HepG2 (cell line): ENCODE data around the gene TNS1. TPM values are rescaled to one million over a fixed set of nuclear protein-coding genes. Genes with fewer than 3 reads are reported as not detected.

ENCODE experiments used
- ATAC-seq: fragments of 200-7000 bp; cut with Tn5 transposase; 3 replicates; pipeline ENCODE4 v1.9.1; 2020; ENCODE audit warnings: mild to moderate bottlenecking, moderate library complexity
- BruUV-seq: library from RNA; stranded (reverse); fragments of 400-500 nt; replicated peaks from 2 replicates; lab custom pipeline; 2021; lab: Mats Ljungman, UMichigan
- CTCF ChIA-PET: fragments of 300-600 bp; formaldehyde crosslinking; extraction: SDS; loops from one replicate; lab custom pipeline; 2021; ENCODE audit warnings: low total read pairs, inconsistent platforms, low intra/inter-chr PET ratio; lab: Yijun Ruan, JAX
- POLR2A ChIA-PET: fragments of 350-600 bp; sonication (Branson Sonifier 250); formaldehyde crosslinking; loops from one replicate; lab custom pipeline; 2020; ENCODE audit warnings: antibody characterized with exemption, inconsistent platforms; lab: Yijun Ruan, JAX
- DNase-seq: peaks from one replicate; pipeline ENCODE4 v3.0.0-alpha.2; 2015; ENCODE audit warnings: low spot score
- FAIRE-seq: peaks from 3 replicates; lab custom pipeline; 2011; peaks lifted over from hg19 to GRCh38; lab: Jason Lieb, UNC
- H2AFZ ChIP-seq: one replicate; pipeline ENCODE4 v1.6.1; 2011; ENCODE audit warnings: low read length, inconsistent platforms
- H3K27ac ChIP-seq: fragments of 300-600 bp; 3 replicates; pipeline ENCODE4 v1.8.0; 2011; ENCODE audit warnings: mixed run types, mild to moderate bottlenecking, mixed read lengths, low read length, inconsistent platforms; ENCODE audit not compliant: insufficient read depth; ENCODE audit errors: extremely low read length
- H3K27me3 ChIP-seq, 2 experiments: fragments of 200-600 bp in 1 of 2; 2 replicates in 1 of 2; 3 replicates in 1 of 2; pipeline versions ENCODE4 v1.6.0 to v1.8.0; 2011; ENCODE audit warnings: low read length in 2 of 2, mild to moderate bottlenecking in 2 of 2, moderate library complexity in 2 of 2, inconsistent platforms in 1 of 2; ENCODE audit not compliant: insufficient read depth in 2 of 2, control insufficient read depth in 1 of 2
- H3K36me3 ChIP-seq, 2 experiments: fragments of 200-600 bp in 1 of 2; replicated peaks in 1 of 2; 2 replicates in 1 of 2; 3 replicates in 1 of 2; pipeline versions ENCODE4 v1.5.1 to v1.8.0; 2011; ENCODE audit warnings: low read length in 2 of 2, inconsistent platforms in 1 of 2; ENCODE audit not compliant: insufficient read depth in 2 of 2, control insufficient read depth in 1 of 2
- H3K4me1 ChIP-seq: 2 replicates; pipeline ENCODE4 v1.5.1; 2012; ENCODE audit warnings: low read length, inconsistent platforms; ENCODE audit not compliant: insufficient read depth
- H3K4me2 ChIP-seq: 2 replicates; pipeline ENCODE4 v1.6.0; 2011; ENCODE audit warnings: low read depth, low read length, inconsistent platforms
- H3K4me3 ChIP-seq, 3 experiments: fragments of 200-600 bp in 1 of 3; sonication (generic), shearing (Covaris generic) in 1 of 3; replicated peaks in 1 of 3; 2 replicates each; pipeline ENCODE4 v1.5.1; 2011 to 2016; ENCODE audit warnings: low read length in 3 of 3, inconsistent platforms in 2 of 3, low read depth in 2 of 3, mild to moderate bottlenecking in 2 of 3, control low read depth in 1 of 3, mixed read lengths in 1 of 3; ENCODE audit not compliant: insufficient read depth in 1 of 3
- H3K79me2 ChIP-seq: one replicate; pipeline ENCODE4 v1.6.1; 2011; ENCODE audit warnings: low read length, inconsistent platforms; ENCODE audit not compliant: insufficient read depth
- H3K9ac ChIP-seq: 2 replicates; pipeline ENCODE4 v1.6.0; 2011; ENCODE audit warnings: mild to moderate bottlenecking, low read depth, low read length, inconsistent platforms; ENCODE audit not compliant: insufficient read depth
- H3K9me3 ChIP-seq: 2 replicates; pipeline ENCODE4 v1.5.1; 2012; ENCODE audit warnings: mild to moderate bottlenecking, low read length
- H4K20me1 ChIP-seq: 2 replicates; pipeline ENCODE4 v1.6.0; 2011; ENCODE audit warnings: inconsistent platforms, mild to moderate bottlenecking, low read length, moderate library complexity; ENCODE audit not compliant: insufficient read depth
- AHR ChIP-seq: IDR thresholded peaks from 2 replicates; pipeline ENCODE4 v1.6.1; 2018; ENCODE audit warnings: missing genetic modification reagents, missing compliant biosample characterization
- KDM4B ChIP-seq: sonication (generic); formaldehyde crosslinking; IDR thresholded peaks from 2 replicates; pipeline ENCODE4 v1.4.0; 2020; ENCODE audit warnings: missing genetic modification reagents
- LCORL ChIP-seq, 2 experiments: fragments of 450-650 bp in 1 of 2; sonication (generic) in 1 of 2; formaldehyde crosslinking in 1 of 2; IDR thresholded peaks; 2 replicates each; pipeline versions ENCODE4 v1.5.0 to v1.6.1; 2017 to 2020; ENCODE audit warnings: antibody characterized with exemption in 1 of 2, missing genetic modification reagents in 1 of 2
- RBM22 ChIP-seq: fragments of 200-400 bp; formaldehyde crosslinking; optimal IDR thresholded peaks from 2 replicates; pipeline ENCODE3; 2017; ENCODE audit warnings: mild to moderate bottlenecking, low read length, moderate library complexity
- RNF219 ChIP-seq: sonication (generic); formaldehyde crosslinking; IDR thresholded peaks from 2 replicates; pipeline ENCODE4 v1.5.0; 2020; ENCODE audit warnings: mild to moderate bottlenecking, missing genetic modification reagents
- SKI ChIP-seq: fragments of 450-650 bp; IDR thresholded peaks from one replicate; pipeline ENCODE4 v1.6.1; 2018; ENCODE audit warnings: mild to moderate bottlenecking; ENCODE audit not compliant: partially characterized antibody
- SPEN ChIP-seq: sonication (generic); formaldehyde crosslinking; IDR thresholded peaks from 2 replicates; pipeline ENCODE4 v1.5.1; 2020; ENCODE audit warnings: low read depth, mild to moderate bottlenecking, missing genetic modification reagents
- TEAD2 ChIP-seq: sonication (generic); formaldehyde crosslinking; IDR thresholded peaks from 2 replicates; pipeline ENCODE4 v1.9.0; 2021; ENCODE audit warnings: missing genetic modification reagents
- THAP7 ChIP-seq: sonication (generic); formaldehyde crosslinking; IDR thresholded peaks from 2 replicates; pipeline ENCODE4 v1.8.1; 2023; ENCODE audit warnings: mild to moderate bottlenecking, missing genetic modification reagents
- THAP8 ChIP-seq: sonication (generic); formaldehyde crosslinking; IDR thresholded peaks from 2 replicates; pipeline ENCODE4 v1.5.1; 2020; ENCODE audit warnings: missing genetic modification reagents, mild to moderate bottlenecking, borderline replicate concordance
- TP53 ChIP-seq: sonication (generic); formaldehyde crosslinking; conservative IDR thresholded peaks from 2 replicates; pipeline ENCODE4 v1.4.0; 2020; ENCODE audit warnings: missing genetic modification reagents
- WGBS: methylation state at CpG from one replicate; pipeline ENCODE4 v1.1.6; 2017; ENCODE audit warnings: low lambda C conversion rate; 5-methylcytosine and 5-hydroxymethylcytosine counted together
- in situ Hi-C: cut with HindIII; loops from 2 replicates; pipeline ENCODE4 v1.10.0; 2017; ENCODE audit warnings: low pct_unique_long_range_greater_than_20kb; ENCODE audit not compliant: extremely low pct_ligation_motif_present
- intact Hi-C: fragments of 100-400 bp; cut with micrococcal nuclease; formaldehyde crosslinking; loops from one replicate; pipeline ENCODE4 v1.10.0; 2022; ENCODE audit not compliant: unreplicated experiment
- polyA plus RNA-seq, 8 experiments: library from polyadenylated mRNA; depleted of rRNA in 3 of 8; stranded (reverse) in 7 of 8; unstranded in 1 of 8; fragments of >200 nt; fragmentation: Illumina TruSeq in 4 of 8; extraction: Trizol in 4 of 8; gene quantifications; 2 replicates each; pipeline versions ENCODE4 v1.2.1 to v1.2.3, GENCODE V29; 2011 to 2016; ENCODE audit warnings: low read depth in 4 of 8, missing spikeins in 1 of 8, mixed read lengths in 1 of 8; ENCODE audit not compliant: insufficient read depth in 1 of 8
- total RNA-seq, 5 experiments: library from RNA; depleted of rRNA; stranded (reverse); fragments of >200 nt; fragmentation: Illumina TruSeq; extraction: Trizol; gene quantifications; 2 replicates each; pipeline ENCODE4 v1.2.3, GENCODE V29; 2016; ENCODE audit warnings: low read depth in 1 of 5

The TNS1 gene
- total and polyA plus RNA-seq, 2 of the 13 experiments (the other 11 are each of a cell fraction or from before 2014, with no cell fraction given) = 1.9 to 118 TPM

DNA sequence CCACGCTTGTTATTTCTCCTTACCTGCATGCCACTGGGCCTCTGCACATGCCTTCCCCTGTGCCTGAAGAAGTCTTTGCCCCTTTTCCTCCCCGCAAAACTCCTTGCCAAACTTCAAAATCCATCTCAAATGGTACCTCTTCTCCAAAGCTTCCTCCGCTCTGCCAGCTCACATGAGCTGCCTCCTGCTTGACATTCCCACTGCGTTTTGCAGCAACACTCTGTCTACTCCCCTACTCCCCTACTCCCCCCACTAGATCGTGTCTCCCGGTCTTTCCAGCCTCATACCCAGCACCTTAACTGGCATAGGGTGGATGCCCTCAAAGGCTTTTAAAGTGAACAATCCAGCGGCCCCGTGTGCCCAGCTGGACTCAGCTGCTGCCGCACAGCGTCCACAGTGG lies 65.8 kb downstream of the TNS1 start:
- peak overlapping the region; percentile 2; the same call in 1 of the 2 replicates for H3K4me2 ChIP-seq
- no peaks in the 10 kb centered on the region; a peak in 2 of 5 replicates for H3K27me3 ChIP-seq
- ATAC-seq (no peak), DNase-seq (no peak), FAIRE-seq (no peak)
- intact Hi-C loops = no loop called here
- H3K4me1 ChIP-seq = peaks cover 86% of the 10 kb centered on the region
- no peaks in the 10 kb centered on the region; a peak in 2 of 5 replicates for H3K36me3 ChIP-seq
- no peak overlapping the region for H3K9ac ChIP-seq
- ChIA-PET CTCF (no interaction called here), POLR2A (no interaction called here)
- H4K20me1 ChIP-seq = peaks cover 82% of the 10 kb centered on the region; the same call in 1 of the 2 replicates
- H3K27ac ChIP-seq = no peak overlapping the region
- no peak overlapping the region for H2AFZ ChIP-seq
- BruUV-seq = no TSS peak
- H3K4me3 ChIP-seq = peak overlapping the region in 1 of 3 experiments; percentile 19; a peak in 1 of 6 replicates
- TF ChIP-seq TEAD2 (no peak), THAP7 (CRISPR knock-in tag) (no peak), TP53 (CRISPR knock-in tag) (no peak), SKI (no peak), SPEN (no peak)
- in situ Hi-C loops = no loop called here
- peaks cover 16% of the 10 kb centered on the region for H3K79me2 ChIP-seq
- WGBS = 72% methylated on average over 10 of the region's 10 CpGs
- no peaks in the 10 kb centered on the region for H3K9me3 ChIP-seq

DNA sequence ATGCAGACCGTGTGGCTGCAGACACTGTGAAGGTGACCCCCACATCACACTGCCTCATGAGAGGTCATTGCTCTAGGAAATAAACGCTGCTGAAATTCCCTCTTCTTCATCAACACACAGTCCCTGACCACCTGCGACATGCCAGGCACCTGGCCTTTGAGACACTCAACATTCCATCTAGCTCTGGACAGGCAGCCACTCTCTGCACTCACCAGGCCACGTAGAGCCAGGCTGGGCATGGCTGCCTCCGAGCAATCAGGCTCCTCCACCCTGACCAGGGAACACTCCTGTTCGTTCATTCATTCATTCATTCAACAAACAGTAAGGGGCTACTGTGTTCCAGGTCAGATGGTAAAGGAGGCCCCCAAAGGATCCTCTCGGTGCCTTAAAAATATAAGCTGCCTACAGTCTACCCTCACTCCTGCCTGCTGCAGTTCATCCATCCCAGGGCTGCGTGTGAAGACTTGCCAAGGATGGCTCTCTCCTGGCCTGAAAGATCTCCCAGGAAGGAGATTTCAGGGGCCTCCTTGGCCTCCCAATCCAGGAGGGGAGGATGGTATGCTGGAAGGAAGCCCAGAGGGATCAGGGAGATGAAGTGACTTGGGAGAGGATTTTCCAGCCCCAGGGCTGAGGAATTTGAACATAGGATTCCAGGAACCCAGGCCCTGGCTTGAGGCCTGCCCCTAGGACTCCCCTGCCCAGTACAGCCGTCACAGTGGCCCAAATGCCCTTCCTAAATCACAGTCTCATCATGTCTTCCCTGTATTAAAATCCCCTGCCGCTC lies 66.7 kb downstream of the TNS1 start:
- H3K4me1 ChIP-seq = peaks cover 86% of the 10 kb centered on the region
- H4K20me1 ChIP-seq = peaks cover 86% of the 10 kb centered on the region; the same call in 1 of the 2 replicates
- no peak overlapping the region for H3K4me3 ChIP-seq
- ATAC-seq (no peak), DNase-seq (no peak), FAIRE-seq (no peak)
- peaks cover 11% of the 10 kb centered on the region for H3K79me2 ChIP-seq
- H3K27ac ChIP-seq = no peak overlapping the region
- H3K4me2 ChIP-seq = peak overlapping the region; percentile 30; the same call in 1 of the 2 replicates
- ChIA-PET CTCF (no interaction called here), POLR2A (no interaction called here)
- no TSS peak for BruUV-seq
- H3K9ac ChIP-seq = no peak overlapping the region
- in situ Hi-C loops = no loop called here
- H2AFZ ChIP-seq = no peak overlapping the region
- no peaks in the 10 kb centered on the region for H3K9me3 ChIP-seq
- no peak for TF ChIP-seq RBM22
- TF ChIP-seq KDM4B = no peak
- TF ChIP-seq RNF219 (CRISPR knock-in tag) = no peak
- TF ChIP-seq THAP8 = no peak
- TF ChIP-seq LCORL (IDR thresholded peaks at IDR 0.05) = no peak
- no peak for TF ChIP-seq LCORL (CRISPR knock-in tag; IDR thresholded peaks at IDR 0.05)
- no peak for TF ChIP-seq AHR (CRISPR knock-in tag)
- intact Hi-C loops = no loop called here
- no peaks in the 10 kb centered on the region; a peak in 2 of 5 replicates for H3K36me3 ChIP-seq
- no peaks in the 10 kb centered on the region; a peak in 1 of 5 replicates for H3K27me3 ChIP-seq
- 69% methylated on average over 10 of the region's 10 CpGs for WGBS
